Small intestine (tissue), 7 donors: ENCODE data around the gene ADCY9. TPM values are rescaled to one million over a fixed set of nuclear protein-coding genes. Genes with fewer than 3 reads are reported as not detected.

Experiments used
- DNase-seq, 2 donors: peaks; one replicate each; pipeline versions ENCODE4 v3.0.0 to v3.0.0-alpha.2; 2013
- FAIRE-seq: peaks from 2 replicates; lab custom pipeline; 2012; peaks lifted over from hg19 to GRCh38; lab: Jason Lieb, UNC
- H3K27ac ChIP-seq, 3 donors: one replicate each; pipeline ENCODE4 v1.5.1; 2013; ENCODE audit warnings: low read length in 2 of 3, mild to moderate bottlenecking in 2 of 3, control low read depth in 1 of 3, inconsistent platforms in 1 of 3, low read depth in 1 of 3, moderate library complexity in 1 of 3
- H3K27me3 ChIP-seq, 3 donors: one replicate each; pipeline ENCODE4 v1.6.1; 2013; ENCODE audit warnings: low read length in 3 of 3, inconsistent platforms in 1 of 3; ENCODE audit not compliant: control insufficient read depth in 3 of 3, insufficient read depth in 3 of 3
- H3K36me3 ChIP-seq, 3 donors: one replicate each; pipeline ENCODE4 v1.6.1; 2013; ENCODE audit warnings: low read length in 3 of 3, inconsistent platforms in 1 of 3, low read depth in 1 of 3, mild to moderate bottlenecking in 1 of 3, moderate library complexity in 1 of 3; ENCODE audit not compliant: control insufficient read depth in 3 of 3, insufficient read depth in 2 of 3
- H3K4me1 ChIP-seq, 3 donors: one replicate each; pipeline ENCODE4 v1.6.1; 2013; ENCODE audit warnings: low read length in 2 of 3, inconsistent platforms in 1 of 3, low read depth in 1 of 3, mild to moderate bottlenecking in 1 of 3, moderate library complexity in 1 of 3; ENCODE audit not compliant: control insufficient read depth in 3 of 3, insufficient read depth in 2 of 3
- H3K4me3 ChIP-seq, 3 donors: one replicate each; pipeline ENCODE4 v1.5.1; 2013; ENCODE audit warnings: low read length in 3 of 3, control low read depth in 1 of 3, inconsistent platforms in 1 of 3, low read depth in 1 of 3, mild to moderate bottlenecking in 1 of 3, moderate library complexity in 1 of 3
- H3K9me3 ChIP-seq, 2 donors: one replicate each; pipeline ENCODE4 v1.6.1; 2013; ENCODE audit warnings: low read depth in 1 of 2, low read length in 1 of 2; ENCODE audit not compliant: control insufficient read depth in 2 of 2, insufficient read depth in 1 of 2
- WGBS, 3 donors: extraction: QIAGEN DNeasy Blood & Tissue Kit; methylation state at CpG; one replicate each; pipeline ENCODE4 v1.1.7; 2013; 5-methylcytosine and 5-hydroxymethylcytosine counted together
- polyA plus RNA-seq, 4 donors: library from polyadenylated mRNA; stranded (reverse) in 3 of 4; unstranded in 1 of 4; fragments of 200-250 nt in 3 of 4; fragments of 120-200 nt in 1 of 4; gene quantifications; one replicate each; pipeline versions ENCODE4 v1.2.1 to v1.2.3, GENCODE V29; 2013
- donor health status: healthy with polysubstance abuse.
- donor health status: control.
- donor health status: control.
- donor health status: Bipolar disorder and iron deficiency.
- donor health status: healthy.

Gene ADCY9
- polyA plus RNA-seq, 4 donors = 4.3 to 10.7 (median 8.0) TPM

DNA sequence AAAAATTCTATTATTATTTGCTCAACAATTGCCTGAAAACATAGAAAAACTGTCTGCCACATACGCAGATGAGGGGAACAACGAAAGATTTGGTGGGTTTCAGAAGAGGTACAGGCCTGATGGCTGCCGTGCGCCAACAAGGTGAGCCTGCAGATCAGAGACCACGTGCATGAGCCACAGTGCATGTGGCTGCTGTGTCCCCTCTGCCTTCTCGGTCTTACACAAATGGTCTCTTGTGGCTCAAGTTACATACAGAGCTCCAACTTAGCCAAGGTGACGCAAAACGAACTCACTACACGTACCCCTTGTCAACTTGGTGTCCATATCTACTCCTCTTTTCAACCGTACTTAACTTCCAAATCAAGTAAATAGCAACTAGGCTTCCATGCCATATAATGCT lies 82.3 kb downstream of the ADCY9 start:
- peaks cover 0 to 2% (median 0%) of the 10 kb centered on the region in 3 donors for H3K36me3 ChIP-seq
- no peaks in the 10 kb centered on the region for H3K4me1 ChIP-seq
- H3K4me3 ChIP-seq = no peak overlapping the region
- 96 to 98% (median 96%) methylated on average over 10 of the region's 10 CpGs for WGBS, 3 donors
- no peak for DNase-seq
- FAIRE-seq = no peak
- H3K27ac ChIP-seq = no peak overlapping the region
- H3K27me3 ChIP-seq = no peaks in the 10 kb centered on the region
- H3K9me3 ChIP-seq = no peaks in the 10 kb centered on the region

- no peak for FAIRE-seq
- Histone ChIP-seq H3K9me3 (no peaks in the 10 kb centered on the region), H3K36me3 (peaks cover 0 to 2% (median 0%) of the 10 kb centered on the region in 3 donors), H3K4me1 (no peaks in the 10 kb centered on the region), H3K27me3 (no peaks in the 10 kb centered on the region), H3K27ac (no peak overlapping the region), H3K4me3 (no peak overlapping the region)
- 14 to 32% (median 19%) methylated on average over 13 of the region's 13 CpGs for WGBS, 3 donors
- peak; percentile 62 to 67 for DNase-seq
These were observed 83.5 kb downstream of the ADCY9 start for GRCh38 chr16:4032768-4033167.

DNA sequence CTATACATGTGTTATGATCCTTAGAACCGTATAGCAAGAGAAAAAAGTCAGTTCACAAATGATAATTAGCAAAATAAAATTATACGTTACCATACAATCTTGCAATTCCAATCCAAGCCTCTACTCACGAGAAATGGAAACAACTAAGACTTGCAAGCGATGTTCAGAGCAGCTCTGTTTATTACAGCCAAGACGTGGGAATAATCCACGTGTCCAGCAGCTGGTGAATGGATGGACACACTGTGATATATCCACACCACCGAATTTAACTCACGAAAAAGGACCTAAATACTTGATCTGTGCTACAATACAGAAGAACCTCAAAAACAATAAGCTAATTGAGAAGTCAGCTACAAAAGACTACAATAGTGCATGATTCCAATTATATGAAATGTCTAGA lies 88.1 kb downstream of the ADCY9 start:
- H3K27me3 ChIP-seq = no peaks in the 10 kb centered on the region
- 84 to 92% (median 87%) methylated on average over 8 of the region's 8 CpGs for WGBS, 3 donors
- DNase-seq (no peak), FAIRE-seq (no peak)
- peaks cover 0 to 10% (median 0%) of the 10 kb centered on the region in 3 donors for H3K36me3 ChIP-seq
- peaks cover 0 to 10% of the 10 kb centered on the region in 2 donors for H3K9me3 ChIP-seq
- no peak overlapping the region for H3K27ac ChIP-seq
- H3K4me1 ChIP-seq = no peaks in the 10 kb centered on the region
- H3K4me3 ChIP-seq = no peak overlapping the region

DNA sequence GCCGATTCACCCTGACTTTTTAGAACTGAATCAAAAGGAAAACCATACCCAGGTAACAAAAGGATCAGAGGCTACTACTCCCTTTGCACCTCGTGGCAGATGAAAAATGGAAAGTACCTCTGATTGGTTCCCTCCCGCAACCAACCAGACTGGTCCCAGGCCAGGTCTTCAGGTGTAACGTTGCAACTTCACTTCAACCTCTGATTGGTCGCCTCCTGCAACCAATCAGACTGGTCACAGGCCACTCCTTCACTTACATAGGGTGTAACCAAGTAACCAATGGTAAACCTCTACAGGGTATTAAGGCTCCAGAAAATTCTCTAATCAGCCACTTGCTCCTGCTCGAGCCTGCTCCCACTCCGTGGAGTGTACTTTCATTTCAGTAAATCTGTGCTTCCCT lies 89.4 kb downstream of the ADCY9 start:
- Histone ChIP-seq H3K9me3 (peaks cover 0 to 10% of the 10 kb centered on the region in 2 donors), H3K27me3 (no peaks in the 10 kb centered on the region), H3K27ac (no peak overlapping the region), H3K36me3 (peaks cover 0 to 10% (median 0%) of the 10 kb centered on the region in 3 donors), H3K4me3 (no peak overlapping the region), H3K4me1 (no peaks in the 10 kb centered on the region)
- FAIRE-seq (no peak), DNase-seq (no peak)
- WGBS, 3 donors = 93 to 99% (median 94%) methylated on average over 7 of the region's 7 CpGs

GRCh38 chr16:4025428-4025827 lies 90.8 kb downstream of the ADCY9 start:
- Histone ChIP-seq H3K36me3 (peaks cover 0 to 8% (median 0%) of the 10 kb centered on the region in 3 donors), H3K27ac (no peak overlapping the region), H3K4me3 (no peak overlapping the region), H3K27me3 (no peaks in the 10 kb centered on the region), H3K4me1 (peaks cover 0 to 6% (median 0%) of the 10 kb centered on the region in 3 donors), H3K9me3 (peaks cover 0 to 10% of the 10 kb centered on the region in 2 donors)
- DNase-seq = no peak
- WGBS, 3 donors = 84 to 88% (median 86%) methylated on average over 14 of the region's 14 CpGs
- no peak for FAIRE-seq

DNA sequence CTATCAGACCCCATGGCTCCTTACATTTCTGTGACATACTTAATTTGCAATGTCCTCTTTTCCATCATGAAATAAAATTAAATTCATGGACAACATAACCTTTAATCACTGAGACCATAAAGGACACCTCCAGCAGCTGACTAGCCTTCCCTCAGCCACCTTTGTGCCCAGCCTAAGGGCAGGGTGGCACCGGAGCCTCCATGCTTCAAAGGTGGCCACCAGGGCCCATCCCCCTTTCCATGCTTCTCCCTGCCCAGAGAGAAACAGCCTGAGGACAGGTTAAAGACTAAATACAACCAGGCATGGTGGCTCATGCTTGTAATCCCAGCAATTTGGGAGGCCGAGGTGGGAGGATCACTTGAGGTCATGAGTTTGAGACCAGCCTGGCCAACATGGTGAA lies 94.3 kb downstream of the ADCY9 start:
- 62 to 95% (median 72%) methylated on average over 2 of the region's 2 CpGs for WGBS, 3 donors

GRCh38 chr16:4021070-4021779 lies 95.0 kb downstream of the ADCY9 start:
- Histone ChIP-seq H3K27me3 (no peaks in the 10 kb centered on the region), H3K4me1 (peaks cover 0 to 16% (median 0%) of the 10 kb centered on the region in 3 donors), H3K36me3 (peaks cover 0 to 9% (median 0%) of the 10 kb centered on the region in 3 donors), H3K9me3 (no peaks in the 10 kb centered on the region), H3K4me3 (no peak overlapping the region), H3K27ac (peak overlapping the region; percentile 46 to 77 (median 63))
- WGBS, 3 donors = 41 to 60% (median 48%) methylated on average over 14 of the region's 14 CpGs
- DNase-seq (peak; percentile 68 to 95), FAIRE-seq (no peak)

More for the DNA sequence above, 94.3 kb downstream of the ADCY9 start:
- FAIRE-seq (no peak), DNase-seq (peak in 1 of 2 donors; percentile 55)
- H3K9me3 ChIP-seq = peaks cover 0 to 5% of the 10 kb centered on the region in 2 donors
- peak overlapping the region in 1 of 3 donors; percentile 77 for H3K27ac ChIP-seq
- H3K27me3 ChIP-seq = no peaks in the 10 kb centered on the region
- H3K4me3 ChIP-seq = no peak overlapping the region
- peaks cover 0 to 9% (median 0%) of the 10 kb centered on the region in 3 donors for H3K36me3 ChIP-seq
- peaks cover 0 to 15% (median 0%) of the 10 kb centered on the region in 3 donors for H3K4me1 ChIP-seq

DNA sequence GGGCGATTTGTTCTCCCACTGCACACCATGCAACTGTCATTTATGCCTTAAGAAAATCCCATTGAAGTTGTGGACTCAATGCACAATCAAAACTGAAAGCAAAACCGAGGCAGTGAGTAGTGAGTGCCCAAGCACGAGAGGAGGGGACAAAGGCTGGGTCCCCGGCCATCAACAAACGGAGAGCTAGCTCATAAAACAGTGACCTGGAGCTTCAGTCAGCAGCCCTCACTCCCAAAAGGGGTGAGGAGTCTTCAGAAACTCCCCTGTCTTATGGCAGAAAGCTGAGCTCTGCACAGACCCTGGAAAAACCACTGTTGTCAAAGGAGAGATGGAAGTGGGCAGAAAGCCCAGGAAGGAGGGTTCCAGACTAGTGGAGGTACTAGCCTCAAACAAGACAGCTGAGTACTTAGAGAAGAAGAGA lies 96.9 kb downstream of the ADCY9 start:
- Histone ChIP-seq H3K4me1 (peaks cover 0 to 29% (median 0%) of the 10 kb centered on the region in 3 donors), H3K4me3 (peak overlapping the region in 2 of 3 donors; percentile 10 to 26), H3K27ac (peak overlapping the region; percentile 58 to 79 (median 73)), H3K9me3 (no peaks in the 10 kb centered on the region), H3K36me3 (peaks cover 0 to 3% (median 0%) of the 10 kb centered on the region in 3 donors), H3K27me3 (no peaks in the 10 kb centered on the region)
- FAIRE-seq (no peak), DNase-seq (peak; percentile 85 to 88)
- 2 to 15% (median 15%) methylated on average over 5 of the region's 5 CpGs for WGBS, 3 donors
